ENCODE results near the gene ZFAND3.

ZFAND3 gene

DNA sequence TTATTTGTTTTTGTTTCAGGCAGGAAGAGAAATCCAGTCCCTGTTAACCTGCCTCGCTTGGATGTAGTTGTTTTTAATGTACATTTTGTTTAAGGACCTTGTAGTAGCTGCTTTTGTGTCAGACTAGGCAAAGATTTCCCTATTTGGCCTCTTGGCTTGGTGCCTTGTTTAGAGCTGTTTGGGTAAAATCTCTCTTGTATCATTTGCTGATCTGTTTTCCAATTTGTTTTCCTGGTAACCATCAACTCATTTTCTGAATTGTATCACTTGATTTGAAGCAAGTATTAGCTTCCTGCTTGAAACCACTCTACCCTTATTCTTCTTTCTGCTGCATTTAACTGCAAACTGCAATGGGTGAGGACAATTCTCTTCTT lies 160.7 kb downstream of the ZFAND3 start:
- TF ChIP-seq, protein P1, sequence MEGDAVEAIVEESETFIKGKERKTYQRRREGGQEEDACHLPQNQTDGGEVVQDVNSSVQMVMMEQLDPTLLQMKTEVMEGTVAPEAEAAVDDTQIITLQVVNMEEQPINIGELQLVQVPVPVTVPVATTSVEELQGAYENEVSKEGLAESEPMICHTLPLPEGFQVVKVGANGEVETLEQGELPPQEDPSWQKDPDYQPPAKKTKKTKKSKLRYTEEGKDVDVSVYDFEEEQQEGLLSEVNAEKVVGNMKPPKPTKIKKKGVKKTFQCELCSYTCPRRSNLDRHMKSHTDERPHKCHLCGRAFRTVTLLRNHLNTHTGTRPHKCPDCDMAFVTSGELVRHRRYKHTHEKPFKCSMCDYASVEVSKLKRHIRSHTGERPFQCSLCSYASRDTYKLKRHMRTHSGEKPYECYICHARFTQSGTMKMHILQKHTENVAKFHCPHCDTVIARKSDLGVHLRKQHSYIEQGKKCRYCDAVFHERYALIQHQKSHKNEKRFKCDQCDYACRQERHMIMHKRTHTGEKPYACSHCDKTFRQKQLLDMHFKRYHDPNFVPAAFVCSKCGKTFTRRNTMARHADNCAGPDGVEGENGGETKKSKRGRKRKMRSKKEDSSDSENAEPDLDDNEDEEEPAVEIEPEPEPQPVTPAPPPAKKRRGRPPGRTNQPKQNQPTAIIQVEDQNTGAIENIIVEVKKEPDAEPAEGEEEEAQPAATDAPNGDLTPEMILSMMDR (IDR thresholded peaks at IDR 0.05) = no peak

DNA sequence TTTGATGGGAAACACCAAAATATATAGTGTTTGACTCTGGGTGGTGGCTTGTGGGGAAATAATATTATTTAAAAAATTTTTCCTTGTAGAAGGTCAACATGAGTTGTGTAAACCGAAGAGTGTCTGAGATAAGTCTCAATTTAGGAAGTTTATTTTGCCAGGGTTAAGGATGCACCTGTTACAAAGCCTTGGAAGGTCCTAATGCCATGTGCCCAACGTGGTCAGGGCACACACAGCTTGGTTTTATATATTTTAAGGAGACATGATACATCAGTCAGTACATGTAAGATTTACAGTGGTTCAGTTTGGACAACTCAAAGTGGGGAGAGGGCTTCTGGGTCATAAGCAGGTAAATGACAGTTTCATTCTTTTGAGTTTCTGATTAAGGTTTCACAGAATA lies 162.1 kb downstream of the ZFAND3 start:
- TF ChIP-seq, protein P1 (IDR thresholded peaks at IDR 0.05) = no peak

GRCh38 chr6:37982317-37982716 lies 162.8 kb downstream of the ZFAND3 start:
- TF ChIP-seq, protein P1 (IDR thresholded peaks at IDR 0.05) = no peak

GRCh38 chr6:37983720-37984501 lies 164.4 kb downstream of the ZFAND3 start:
- TF ChIP-seq, protein P1 (IDR thresholded peaks at IDR 0.05) = no peak

DNA sequence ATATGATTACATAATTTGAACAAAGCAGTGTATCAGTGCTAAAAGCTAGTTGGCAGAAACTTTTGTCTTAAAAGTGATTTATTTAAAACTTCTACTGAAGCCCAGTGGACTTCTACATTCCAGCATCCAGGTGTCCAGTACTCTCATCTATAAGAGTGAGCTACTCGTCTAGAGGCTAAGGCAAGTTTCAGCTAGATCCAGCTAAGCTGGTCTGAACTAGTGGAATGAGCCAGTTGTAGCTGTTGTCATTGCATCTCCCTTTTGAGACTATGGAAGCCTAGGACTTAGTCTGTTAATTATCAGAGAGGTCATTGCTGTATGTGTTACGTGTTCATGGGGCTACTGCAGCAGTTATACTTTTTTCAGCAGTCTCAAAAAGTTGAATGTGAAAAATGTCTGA lies 165.1 kb downstream of the ZFAND3 start:
- TF ChIP-seq, protein P1 (IDR thresholded peaks at IDR 0.05) = no peak

DNA sequence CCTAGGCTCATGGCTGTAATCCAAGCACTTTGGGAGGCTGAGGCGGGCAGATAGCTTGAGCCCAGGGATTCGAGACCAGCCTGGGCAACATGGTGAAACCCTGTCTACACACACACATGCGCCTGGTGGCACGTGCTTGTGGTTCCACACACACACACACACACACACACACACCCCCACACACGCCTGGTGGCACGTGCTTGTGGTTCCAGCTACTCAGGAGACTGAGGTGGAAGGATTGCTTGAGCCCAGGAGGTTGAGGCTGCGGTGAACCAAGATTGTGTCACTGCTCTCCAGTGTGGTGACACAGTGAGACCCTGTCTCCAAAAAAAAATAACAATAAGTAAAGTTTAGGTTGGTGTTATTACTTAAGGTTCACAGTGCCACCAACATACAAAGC lies 165.8 kb downstream of the ZFAND3 start:
- TF ChIP-seq, protein P1 (IDR thresholded peaks at IDR 0.05) = no peak

DNA sequence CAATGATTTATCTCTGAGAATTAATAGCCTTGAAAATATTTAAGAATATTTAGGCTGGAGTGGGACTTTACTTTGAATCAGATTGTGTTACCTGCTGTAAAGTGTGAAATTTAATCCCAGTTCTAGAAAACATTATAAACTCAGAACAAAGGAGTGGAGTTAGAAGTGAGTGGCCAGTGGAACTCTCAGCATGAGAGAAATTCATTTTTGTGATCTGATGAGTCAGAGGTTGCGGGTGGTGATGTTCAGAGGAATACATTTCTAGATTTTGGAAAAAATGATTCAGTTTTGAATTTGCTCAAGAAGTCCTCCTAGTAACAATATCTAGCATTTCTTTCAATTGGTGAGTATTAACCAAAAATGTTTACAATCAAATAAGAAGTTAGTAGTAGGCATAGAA lies 167.5 kb downstream of the ZFAND3 start:
- TF ChIP-seq, protein P1 (IDR thresholded peaks at IDR 0.05) = no peak

DNA sequence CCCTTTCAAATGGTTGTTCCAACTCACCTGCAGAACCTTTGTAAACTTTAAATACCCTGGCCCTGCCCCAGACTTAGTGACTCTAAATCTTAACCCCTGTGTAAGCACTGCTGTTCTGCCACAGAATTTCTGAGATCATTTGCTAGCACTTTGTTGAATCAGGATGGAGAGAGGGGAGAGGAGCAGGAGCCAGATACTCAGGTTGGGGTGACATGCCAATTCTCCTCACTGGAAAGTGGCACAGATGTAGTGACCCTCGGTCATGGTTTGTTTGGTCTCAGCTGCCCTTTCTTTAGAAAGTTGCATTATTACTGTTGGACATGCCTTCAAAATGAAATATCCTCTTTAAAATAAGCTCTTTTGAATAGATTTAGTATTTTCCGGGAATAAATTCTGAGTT lies 168.0 kb downstream of the ZFAND3 start:
- TF ChIP-seq, protein P1 (IDR thresholded peaks at IDR 0.05) = no peak

Measured in LNCAP (cell line).